ENCODE measurements around the gene MS4A14.

GRCh38 chr11:60454212-60454611 lies 58.0 kb downstream of the MS4A14 start:
- no peak for TF ChIP-seq CTCF (IDR thresholded peaks at IDR 0.05; ENCODE audit: insufficient read depth, low read length)
- TF ChIP-seq POLR2AphosphoS5 (IDR thresholded peaks at IDR 0.05; ENCODE audit: low read depth): no peak
- TF ChIP-seq REST (IDR thresholded peaks at IDR 0.05; ENCODE audit: insufficient replicate concordance, low read depth): no peak
- no peak for TF ChIP-seq SPI1 (IDR thresholded peaks at IDR 0.05; ENCODE audit: borderline replicate concordance, low read depth)
- no peak for TF ChIP-seq GABPA (IDR thresholded peaks at IDR 0.05; ENCODE audit: low read depth)

Data from HL-60 (cell line).